SIG-M5 treated with dmso at 0.1 percent for 504 hours (cell line): ENCODE data around the gene TIE1.

Experiments used
- DNase-seq: peaks from one replicate; lab custom pipeline; 2025; ENCODE audit not compliant: unreplicated experiment; lab: John Stamatoyannopoulos, UW

The TIE1 gene

DNA sequence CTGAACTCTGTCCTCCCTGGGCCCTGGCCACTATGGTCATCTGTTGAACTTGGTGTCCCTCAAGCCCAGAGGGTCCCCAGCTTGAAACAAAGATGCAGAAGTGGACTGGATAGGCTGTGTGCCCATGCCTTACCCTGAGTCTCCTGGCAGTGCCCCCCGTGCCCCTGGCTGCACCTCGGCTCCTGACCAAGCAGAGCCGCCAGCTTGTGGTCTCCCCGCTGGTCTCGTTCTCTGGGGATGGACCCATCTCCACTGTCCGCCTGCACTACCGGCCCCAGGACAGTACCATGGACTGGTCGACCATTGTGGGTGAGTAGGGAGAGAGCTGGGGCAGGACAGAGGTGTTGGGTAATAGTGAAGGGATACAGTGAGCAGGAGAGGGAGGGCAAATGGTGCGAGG lies 10.7 kb downstream of the TIE1 start:
- DNase-seq = no peak

DNA sequence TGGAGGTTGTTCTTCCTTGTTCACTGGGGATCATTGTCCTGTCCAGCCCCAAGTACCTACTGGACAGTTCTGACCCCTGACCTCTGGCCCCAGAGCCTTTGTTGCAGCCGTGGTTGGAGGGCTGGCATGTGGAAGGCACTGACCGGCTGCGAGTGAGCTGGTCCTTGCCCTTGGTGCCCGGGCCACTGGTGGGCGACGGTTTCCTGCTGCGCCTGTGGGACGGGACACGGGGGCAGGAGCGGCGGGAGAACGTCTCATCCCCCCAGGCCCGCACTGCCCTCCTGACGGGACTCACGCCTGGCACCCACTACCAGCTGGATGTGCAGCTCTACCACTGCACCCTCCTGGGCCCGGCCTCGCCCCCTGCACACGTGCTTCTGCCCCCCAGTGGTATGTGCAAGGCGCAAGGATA lies 11.4 kb downstream of the TIE1 start:
- DNase-seq = no peak

GRCh38 chr1:43312663-43313515 lies 12.1 kb downstream of the TIE1 start:
- no peak for DNase-seq

DNA sequence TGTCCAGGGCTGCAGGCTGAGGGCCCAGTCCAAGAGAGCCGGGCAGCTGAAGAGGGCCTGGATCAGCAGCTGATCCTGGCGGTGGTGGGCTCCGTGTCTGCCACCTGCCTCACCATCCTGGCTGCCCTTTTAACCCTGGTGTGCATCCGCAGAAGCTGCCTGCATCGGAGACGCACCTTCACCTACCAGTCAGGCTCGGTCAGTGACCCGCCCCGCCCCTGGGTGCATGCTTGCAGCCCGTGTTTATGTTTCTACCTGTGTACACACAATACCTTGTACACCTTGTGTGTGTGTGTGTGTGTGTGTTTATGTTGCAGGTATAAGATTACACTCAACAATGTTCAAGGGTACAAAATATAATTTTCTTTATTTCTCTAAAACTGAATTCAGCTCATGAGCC lies 13.0 kb downstream of the TIE1 start:
- DNase-seq = no peak

DNA sequence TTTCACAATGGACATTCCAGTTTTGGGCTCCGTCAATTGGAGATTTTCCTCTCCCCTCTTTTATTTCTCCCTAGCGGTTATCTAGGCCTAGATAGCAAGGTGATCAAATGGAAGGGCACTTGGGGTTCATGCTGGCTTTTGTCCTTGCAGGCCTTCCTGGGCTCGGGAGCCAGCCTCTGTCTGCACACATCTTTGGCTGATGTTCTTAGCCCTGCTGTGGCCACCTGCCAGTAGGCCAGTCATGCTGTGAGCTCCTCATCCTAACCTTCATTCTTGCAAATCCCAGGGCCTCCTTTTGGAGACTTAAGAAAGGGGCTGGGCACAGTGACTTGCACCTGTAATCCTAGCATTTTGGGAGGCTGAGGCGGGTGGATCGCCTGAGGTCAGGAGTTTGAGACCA lies 13.5 kb downstream of the TIE1 start:
- no peak for DNase-seq

GRCh38 chr1:43315481-43315880 lies 14.7 kb downstream of the TIE1 start:
- no peak for DNase-seq

- no peak for DNase-seq
Measured at GRCh38 chr1:43315963-43316737, 15.4 kb downstream of the TIE1 start.

- no peak for DNase-seq
Measured at GRCh38 chr1:43316738-43317520, 16.1 kb downstream of the TIE1 start.

DNA sequence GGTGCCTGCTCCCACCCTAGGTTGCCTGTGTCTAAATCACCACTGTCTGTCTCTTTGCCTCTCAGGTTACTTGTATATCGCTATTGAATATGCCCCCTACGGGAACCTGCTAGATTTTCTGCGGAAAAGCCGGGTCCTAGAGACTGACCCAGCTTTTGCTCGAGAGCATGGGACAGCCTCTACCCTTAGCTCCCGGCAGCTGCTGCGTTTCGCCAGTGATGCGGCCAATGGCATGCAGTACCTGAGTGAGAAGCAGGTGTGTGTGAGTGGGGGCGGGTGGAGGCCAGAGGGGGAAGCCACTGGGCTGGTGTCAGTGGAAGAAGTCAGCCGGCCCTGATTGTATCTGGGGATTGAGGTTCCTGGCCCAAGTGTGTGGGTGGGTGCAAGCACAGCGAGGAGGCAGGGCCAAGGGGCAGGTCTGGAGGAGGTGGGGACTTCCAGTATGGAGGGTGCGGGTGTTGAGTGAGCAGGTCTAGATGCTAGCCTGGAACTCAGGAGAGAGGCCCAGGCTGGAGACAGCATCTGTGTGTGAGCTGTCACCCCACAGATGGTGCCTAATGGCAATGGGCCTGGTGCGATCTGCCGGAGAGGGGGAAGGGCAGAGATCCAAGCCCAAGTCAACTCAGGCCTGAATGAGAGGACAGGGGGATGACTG lies 17.2 kb downstream of the TIE1 start:
- DNase-seq = no peak

DNA sequence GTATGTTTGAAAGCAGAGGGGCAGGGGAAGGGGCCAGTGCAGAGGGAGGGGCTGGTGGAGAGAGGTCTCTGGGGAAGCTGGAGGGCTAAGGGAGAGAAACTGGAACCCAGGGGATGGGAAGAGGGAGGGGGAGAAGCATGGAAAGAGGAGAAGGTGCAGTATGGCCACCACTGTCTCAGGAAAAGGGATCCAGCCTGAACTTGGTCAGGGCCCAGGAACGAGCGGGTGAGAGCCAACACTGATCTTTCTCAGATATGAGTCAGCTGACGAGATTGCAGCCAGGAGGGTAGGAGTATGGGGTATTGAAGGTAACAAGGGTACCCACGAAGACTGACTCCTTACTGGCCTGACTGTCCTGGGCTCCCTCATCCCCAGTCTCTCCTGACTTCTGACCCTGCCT lies 18.0 kb downstream of the TIE1 start:
- no peak for DNase-seq

DNA sequence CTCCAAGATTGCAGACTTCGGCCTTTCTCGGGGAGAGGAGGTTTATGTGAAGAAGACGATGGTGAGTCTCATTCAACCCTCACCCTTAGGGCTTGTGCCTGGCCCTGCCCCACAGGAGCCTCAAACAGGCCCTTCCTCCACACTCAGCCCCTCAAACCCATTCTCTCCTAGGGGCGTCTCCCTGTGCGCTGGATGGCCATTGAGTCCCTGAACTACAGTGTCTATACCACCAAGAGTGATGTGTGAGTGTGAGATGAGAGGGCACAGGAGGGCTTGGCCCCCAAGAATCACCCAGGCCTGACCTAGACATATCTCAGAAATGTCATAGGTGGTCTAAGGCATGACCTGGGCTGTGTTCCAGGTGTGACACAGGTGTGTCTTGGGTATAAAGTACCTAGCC lies 18.5 kb downstream of the TIE1 start:
- DNase-seq = no peak

- no peak for DNase-seq
Measured at GRCh38 chr1:43319766-43320165, 19.0 kb downstream of the TIE1 start.

DNA sequence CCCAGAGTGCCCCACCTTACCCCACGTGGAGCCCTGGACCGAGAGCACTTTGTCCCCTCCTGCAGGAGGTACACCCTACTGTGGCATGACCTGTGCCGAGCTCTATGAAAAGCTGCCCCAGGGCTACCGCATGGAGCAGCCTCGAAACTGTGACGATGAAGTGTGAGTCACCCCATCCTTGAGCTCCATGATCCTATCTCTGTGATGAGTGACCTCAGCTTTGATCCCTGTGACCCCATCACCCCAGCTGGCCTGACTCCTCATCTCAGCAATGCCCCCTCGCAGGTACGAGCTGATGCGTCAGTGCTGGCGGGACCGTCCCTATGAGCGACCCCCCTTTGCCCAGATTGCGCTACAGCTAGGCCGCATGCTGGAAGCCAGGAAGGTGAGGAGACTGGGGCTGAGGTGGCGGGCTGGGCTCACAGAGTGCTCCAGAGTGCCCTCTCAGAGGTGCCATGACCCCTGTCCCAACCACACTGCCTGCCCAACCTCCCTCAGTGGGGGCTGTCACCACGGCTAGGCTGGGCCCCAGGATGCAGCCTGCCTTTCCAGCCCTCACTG lies 20.6 kb downstream of the TIE1 start:
- DNase-seq = no peak

DNA sequence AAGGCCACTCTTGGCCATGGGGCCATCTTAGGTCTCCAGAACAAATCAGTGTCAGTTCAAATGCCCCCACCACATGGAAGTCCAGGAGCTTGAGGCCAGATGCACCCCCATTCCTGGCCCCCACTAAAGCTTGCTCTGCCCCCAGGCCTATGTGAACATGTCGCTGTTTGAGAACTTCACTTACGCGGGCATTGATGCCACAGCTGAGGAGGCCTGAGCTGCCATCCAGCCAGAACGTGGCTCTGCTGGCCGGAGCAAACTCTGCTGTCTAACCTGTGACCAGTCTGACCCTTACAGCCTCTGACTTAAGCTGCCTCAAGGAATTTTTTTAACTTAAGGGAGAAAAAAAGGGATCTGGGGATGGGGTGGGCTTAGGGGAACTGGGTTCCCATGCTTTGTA lies 21.7 kb downstream of the TIE1 start:
- DNase-seq = no peak

DNA sequence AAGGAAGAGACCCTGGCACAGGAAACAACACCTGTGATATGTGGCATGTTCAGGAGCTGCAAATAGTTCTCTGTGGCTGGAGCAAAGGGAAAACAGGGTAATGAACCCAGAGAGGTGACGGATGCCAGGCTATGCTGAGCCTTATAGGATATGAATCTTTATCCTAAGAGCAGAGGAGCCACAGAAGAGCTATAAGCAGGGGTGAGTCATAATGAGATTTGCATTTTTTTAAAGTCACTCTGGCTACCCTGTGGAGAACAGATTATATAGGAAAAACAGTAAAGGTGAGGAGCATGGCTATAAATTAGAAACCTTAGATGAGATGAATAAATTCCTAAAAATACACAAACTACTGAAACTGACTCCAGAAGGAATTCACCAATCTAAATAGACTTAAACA lies 24.0 kb downstream of the TIE1 start:
- DNase-seq = no peak

GRCh38 chr1:43325381-43325780 lies 24.6 kb downstream of the TIE1 start:
- DNase-seq = no peak

- no peak for DNase-seq
Measured at GRCh38 chr1:43327549-43328292, 26.9 kb downstream of the TIE1 start.

- peak; percentile 49 for DNase-seq
Measured at GRCh38 chr1:43329995-43330751, 29.4 kb downstream of the TIE1 start.

- no peak for DNase-seq
Measured at GRCh38 chr1:43331688-43332087, 30.9 kb downstream of the TIE1 start.
